Measurements from ENCODE around the gene IP6K3. TPM values are rescaled to one million over a fixed set of nuclear protein-coding genes. Genes with fewer than 3 reads are reported as not detected.

Gene IP6K3
- polyA plus RNA-seq, 2 donors: 0.65 to 0.96 TPM

- H3K36me3 ChIP-seq (ENCODE audit: control insufficient read depth in 2 of 2, insufficient read depth in 2 of 2, low read length in 1 of 2): no peaks in the 10 kb centered on the region
- WGBS, 2 donors: 85 to 90% methylated on average over 5 of the region's 5 CpGs
- no peaks in the 10 kb centered on the region for H3K27me3 ChIP-seq (ENCODE audit: control insufficient read depth in 1 of 2, insufficient read depth in 2 of 2, low read length in 2 of 2)
- no peaks in the 10 kb centered on the region for H3K9me3 ChIP-seq (ENCODE audit: control insufficient read depth in 2 of 2, insufficient read depth in 1 of 2, low read depth in 1 of 2, low read length in 1 of 2)
- no peak overlapping the region for H3K27ac ChIP-seq (ENCODE audit: low read depth in 2 of 2, low read length in 1 of 2)
- peaks cover 4 to 5% of the 10 kb centered on the region in 2 donors for H3K4me1 ChIP-seq (ENCODE audit: control insufficient read depth in 2 of 2, insufficient read depth in 2 of 2, low read length in 1 of 2)
- no peak overlapping the region for H3K4me3 ChIP-seq (ENCODE audit: low read depth in 1 of 2, low read length in 2 of 2)
Measured at GRCh38 chr6:33722103-33722623, 24.5 kb downstream of the IP6K3 start.

GRCh38 chr6:33721508-33721907 is 25.2 kb downstream of the IP6K3 start:
- H3K9me3 ChIP-seq (ENCODE audit: control insufficient read depth in 2 of 2, insufficient read depth in 1 of 2, low read depth in 1 of 2, low read length in 1 of 2): no peaks in the 10 kb centered on the region
- peaks cover 4 to 5% of the 10 kb centered on the region in 2 donors for H3K4me1 ChIP-seq (ENCODE audit: control insufficient read depth in 2 of 2, insufficient read depth in 2 of 2, low read length in 1 of 2)
- H3K36me3 ChIP-seq (ENCODE audit: control insufficient read depth in 2 of 2, insufficient read depth in 2 of 2, low read length in 1 of 2): no peaks in the 10 kb centered on the region
- H3K27me3 ChIP-seq (ENCODE audit: control insufficient read depth in 1 of 2, insufficient read depth in 2 of 2, low read length in 2 of 2): no peaks in the 10 kb centered on the region
- no peak overlapping the region for H3K27ac ChIP-seq (ENCODE audit: low read depth in 2 of 2, low read length in 1 of 2)
- H3K4me3 ChIP-seq (ENCODE audit: low read depth in 1 of 2, low read length in 2 of 2): no peak overlapping the region
- WGBS, 2 donors: 47 to 71% methylated on average over 5 of the region's 5 CpGs

- Histone ChIP-seq H3K4me3 (ENCODE audit: low read depth in 1 of 2, low read length in 2 of 2) (no peak overlapping the region), H3K27me3 (ENCODE audit: control insufficient read depth in 1 of 2, insufficient read depth in 2 of 2, low read length in 2 of 2) (no peaks in the 10 kb centered on the region), H3K36me3 (ENCODE audit: control insufficient read depth in 2 of 2, insufficient read depth in 2 of 2, low read length in 1 of 2) (no peaks in the 10 kb centered on the region), H3K9me3 (ENCODE audit: control insufficient read depth in 2 of 2, insufficient read depth in 1 of 2, low read depth in 1 of 2, low read length in 1 of 2) (no peaks in the 10 kb centered on the region), H3K4me1 (ENCODE audit: control insufficient read depth in 2 of 2, insufficient read depth in 2 of 2, low read length in 1 of 2) (peaks cover 4 to 5% of the 10 kb centered on the region in 2 donors), H3K27ac (ENCODE audit: low read depth in 2 of 2, low read length in 1 of 2) (peak overlapping the region; percentile 34 to 68)
- 44 to 59% methylated on average over 1 of the region's 1 CpG for WGBS, 2 donors
Measured at GRCh38 chr6:33720998-33721397, 25.7 kb downstream of the IP6K3 start.

GRCh38 chr6:33719326-33719987 is 27.2 kb downstream of the IP6K3 start:
- H3K4me3 ChIP-seq (ENCODE audit: low read depth in 1 of 2, low read length in 2 of 2): no peak overlapping the region
- WGBS, 2 donors: 74 to 76% methylated on average over 11 of the region's 11 CpGs
- no peaks in the 10 kb centered on the region for H3K9me3 ChIP-seq (ENCODE audit: control insufficient read depth in 2 of 2, insufficient read depth in 1 of 2, low read depth in 1 of 2, low read length in 1 of 2)
- H3K27ac ChIP-seq (ENCODE audit: low read depth in 2 of 2, low read length in 1 of 2): peak overlapping the region; percentile 60 to 85
- H3K4me1 ChIP-seq (ENCODE audit: control insufficient read depth in 2 of 2, insufficient read depth in 2 of 2, low read length in 1 of 2): peaks cover 4 to 5% of the 10 kb centered on the region in 2 donors
- H3K36me3 ChIP-seq (ENCODE audit: control insufficient read depth in 2 of 2, insufficient read depth in 2 of 2, low read length in 1 of 2): no peaks in the 10 kb centered on the region
- H3K27me3 ChIP-seq (ENCODE audit: control insufficient read depth in 1 of 2, insufficient read depth in 2 of 2, low read length in 2 of 2): no peaks in the 10 kb centered on the region

DNA sequence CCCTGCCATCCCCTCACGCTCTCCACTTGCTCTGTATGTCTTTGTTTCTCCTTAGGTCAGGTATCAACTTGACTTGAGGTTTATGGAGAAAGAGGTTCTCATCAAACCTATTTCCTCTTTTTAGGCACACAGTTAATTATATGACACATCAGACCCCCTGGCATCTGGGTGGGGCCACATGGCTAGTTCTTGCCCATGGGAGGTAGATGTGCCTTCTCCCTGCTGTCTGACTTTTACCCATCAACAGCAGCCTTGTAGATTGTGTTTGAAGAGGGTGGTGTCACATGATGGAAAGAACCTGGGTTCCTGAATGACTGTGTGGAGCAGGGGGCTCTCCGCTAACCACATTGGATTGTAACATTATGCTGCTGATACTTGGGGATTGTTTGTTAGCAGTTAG is 28.0 kb downstream of the IP6K3 start:
- Histone ChIP-seq H3K27me3 (ENCODE audit: control insufficient read depth in 1 of 2, insufficient read depth in 2 of 2, low read length in 2 of 2) (no peaks in the 10 kb centered on the region), H3K27ac (ENCODE audit: low read depth in 2 of 2, low read length in 1 of 2) (peak overlapping the region in 1 of 2 donors; percentile 62), H3K9me3 (ENCODE audit: control insufficient read depth in 2 of 2, insufficient read depth in 1 of 2, low read depth in 1 of 2, low read length in 1 of 2) (no peaks in the 10 kb centered on the region), H3K4me1 (ENCODE audit: control insufficient read depth in 2 of 2, insufficient read depth in 2 of 2, low read length in 1 of 2) (peaks cover 4 to 5% of the 10 kb centered on the region in 2 donors), H3K4me3 (ENCODE audit: low read depth in 1 of 2, low read length in 2 of 2) (no peak overlapping the region), H3K36me3 (ENCODE audit: control insufficient read depth in 2 of 2, insufficient read depth in 2 of 2, low read length in 1 of 2) (no peaks in the 10 kb centered on the region)
- WGBS, 2 donors: 84 to 86% methylated on average over 2 of the region's 2 CpGs

DNA sequence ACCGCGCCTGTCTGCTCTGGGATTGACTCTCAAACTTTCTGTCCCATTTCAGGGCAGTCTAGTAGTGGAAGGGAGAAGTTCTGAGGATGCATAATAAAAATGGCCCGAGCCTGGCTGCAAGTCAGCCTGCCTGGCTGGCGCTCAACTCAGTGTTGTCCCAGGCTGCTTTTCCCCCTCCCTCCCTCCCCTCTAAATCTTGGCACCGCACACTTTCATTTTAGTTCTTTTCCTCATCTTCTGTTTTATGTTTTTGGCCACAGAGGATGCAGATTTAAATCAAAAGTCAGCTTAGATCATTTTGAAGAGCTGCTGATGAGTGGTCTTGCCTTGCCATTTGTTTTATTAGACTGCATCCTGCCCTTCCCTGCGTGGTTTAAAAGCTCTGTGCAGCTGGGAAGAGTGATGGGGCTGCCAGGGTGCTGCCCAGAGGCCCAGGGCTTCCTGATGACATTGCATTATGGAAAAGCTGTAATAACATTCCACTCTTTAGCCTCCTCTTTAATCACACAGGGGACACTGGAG is 28.7 kb downstream of the IP6K3 start:
- no peaks in the 10 kb centered on the region for H3K36me3 ChIP-seq (ENCODE audit: control insufficient read depth in 2 of 2, insufficient read depth in 2 of 2, low read length in 1 of 2)
- H3K4me3 ChIP-seq (ENCODE audit: low read depth in 1 of 2, low read length in 2 of 2): no peak overlapping the region
- peak overlapping the region in 1 of 2 donors; percentile 62 for H3K27ac ChIP-seq (ENCODE audit: low read depth in 2 of 2, low read length in 1 of 2)
- WGBS, 2 donors: 35 to 46% methylated on average over 6 of the region's 6 CpGs
- H3K27me3 ChIP-seq (ENCODE audit: control insufficient read depth in 1 of 2, insufficient read depth in 2 of 2, low read length in 2 of 2): no peaks in the 10 kb centered on the region
- no peaks in the 10 kb centered on the region for H3K9me3 ChIP-seq (ENCODE audit: control insufficient read depth in 2 of 2, insufficient read depth in 1 of 2, low read depth in 1 of 2, low read length in 1 of 2)
- peaks cover 4 to 5% of the 10 kb centered on the region in 2 donors for H3K4me1 ChIP-seq (ENCODE audit: control insufficient read depth in 2 of 2, insufficient read depth in 2 of 2, low read length in 1 of 2)

- Histone ChIP-seq H3K36me3 (ENCODE audit: control insufficient read depth in 2 of 2, insufficient read depth in 2 of 2, low read length in 1 of 2) (no peaks in the 10 kb centered on the region), H3K27ac (ENCODE audit: low read depth in 2 of 2, low read length in 1 of 2) (peak overlapping the region; percentile 43 to 57), H3K27me3 (ENCODE audit: control insufficient read depth in 1 of 2, insufficient read depth in 2 of 2, low read length in 2 of 2) (no peaks in the 10 kb centered on the region), H3K4me3 (ENCODE audit: low read depth in 1 of 2, low read length in 2 of 2) (no peak overlapping the region), H3K4me1 (ENCODE audit: control insufficient read depth in 2 of 2, insufficient read depth in 2 of 2, low read length in 1 of 2) (peaks cover 4 to 5% of the 10 kb centered on the region in 2 donors), H3K9me3 (ENCODE audit: control insufficient read depth in 2 of 2, insufficient read depth in 1 of 2, low read depth in 1 of 2, low read length in 1 of 2) (no peaks in the 10 kb centered on the region)
- WGBS, 2 donors: 47 to 61% methylated on average over 8 of the region's 8 CpGs
Measured at GRCh38 chr6:33716890-33717632, 29.6 kb downstream of the IP6K3 start.

GRCh38 chr6:33716379-33716778 is 30.3 kb downstream of the IP6K3 start:
- Histone ChIP-seq H3K4me1 (ENCODE audit: control insufficient read depth in 2 of 2, insufficient read depth in 2 of 2, low read length in 1 of 2) (peaks cover 4 to 5% of the 10 kb centered on the region in 2 donors), H3K9me3 (ENCODE audit: control insufficient read depth in 2 of 2, insufficient read depth in 1 of 2, low read depth in 1 of 2, low read length in 1 of 2) (no peaks in the 10 kb centered on the region), H3K27me3 (ENCODE audit: control insufficient read depth in 1 of 2, insufficient read depth in 2 of 2, low read length in 2 of 2) (no peaks in the 10 kb centered on the region), H3K4me3 (ENCODE audit: low read depth in 1 of 2, low read length in 2 of 2) (no peak overlapping the region), H3K36me3 (ENCODE audit: control insufficient read depth in 2 of 2, insufficient read depth in 2 of 2, low read length in 1 of 2) (no peaks in the 10 kb centered on the region), H3K27ac (ENCODE audit: low read depth in 2 of 2, low read length in 1 of 2) (peak overlapping the region; percentile 43 to 75)
- WGBS, 2 donors: 55% methylated on average over 7 of the region's 7 CpGs

- Histone ChIP-seq H3K4me3 (ENCODE audit: low read depth in 1 of 2, low read length in 2 of 2) (no peak overlapping the region), H3K27me3 (ENCODE audit: control insufficient read depth in 1 of 2, insufficient read depth in 2 of 2, low read length in 2 of 2) (no peaks in the 10 kb centered on the region), H3K36me3 (ENCODE audit: control insufficient read depth in 2 of 2, insufficient read depth in 2 of 2, low read length in 1 of 2) (no peaks in the 10 kb centered on the region), H3K9me3 (ENCODE audit: control insufficient read depth in 2 of 2, insufficient read depth in 1 of 2, low read depth in 1 of 2, low read length in 1 of 2) (no peaks in the 10 kb centered on the region), H3K4me1 (ENCODE audit: control insufficient read depth in 2 of 2, insufficient read depth in 2 of 2, low read length in 1 of 2) (peaks cover 7 to 8% of the 10 kb centered on the region in 2 donors), H3K27ac (ENCODE audit: low read depth in 2 of 2, low read length in 1 of 2) (no peak overlapping the region)
- 74 to 91% methylated on average over 7 of the region's 7 CpGs for WGBS, 2 donors
Measured at GRCh38 chr6:33714385-33715040, 32.2 kb downstream of the IP6K3 start.

Data from esophagus (tissue), 2 donors.